Stimulated activated CD4-positive, alpha-beta T cell treated with anti-CD3 and anti-CD28 coated beads, Interleukin-4, amount 100 ng/mL, for 1 hour (primary cell): ENCODE measurements around the gene PPP1R3E.
"Not testable (repeated sequence)": the region's sequence is repeated elsewhere in the genome, so short reads cannot be mapped to it uniquely, and the experiment has no call there.

Source experiments
- DNase-seq: peaks from one replicate; pipeline ENCODE4 v3.0.0-alpha.2; 2020

Gene PPP1R3E

GRCh38 chr14:23297096-23297495 lies 5.6 kb downstream of the PPP1R3E start:
- no peak for DNase-seq

- no peak for DNase-seq
Observed at GRCh38 chr14:23296012-23296777, 6.5 kb downstream of the PPP1R3E start.

- peak; percentile 49 for DNase-seq
Observed at GRCh38 chr14:23294734-23295561, 7.7 kb downstream of the PPP1R3E start.

- DNase-seq, result no peak
Observed at GRCh38 chr14:23286902-23287479, 15.7 kb downstream of the PPP1R3E start.

GRCh38 chr14:23286020-23286901 lies 16.4 kb downstream of the PPP1R3E start, which contains the start of gene HOMEZ:
TSS of gene HOMEZ (minus strand) at chr14:23286132. CDS start at chr14:23285952, 180 bp downstream.
- peak; percentile 99 for DNase-seq

DNA sequence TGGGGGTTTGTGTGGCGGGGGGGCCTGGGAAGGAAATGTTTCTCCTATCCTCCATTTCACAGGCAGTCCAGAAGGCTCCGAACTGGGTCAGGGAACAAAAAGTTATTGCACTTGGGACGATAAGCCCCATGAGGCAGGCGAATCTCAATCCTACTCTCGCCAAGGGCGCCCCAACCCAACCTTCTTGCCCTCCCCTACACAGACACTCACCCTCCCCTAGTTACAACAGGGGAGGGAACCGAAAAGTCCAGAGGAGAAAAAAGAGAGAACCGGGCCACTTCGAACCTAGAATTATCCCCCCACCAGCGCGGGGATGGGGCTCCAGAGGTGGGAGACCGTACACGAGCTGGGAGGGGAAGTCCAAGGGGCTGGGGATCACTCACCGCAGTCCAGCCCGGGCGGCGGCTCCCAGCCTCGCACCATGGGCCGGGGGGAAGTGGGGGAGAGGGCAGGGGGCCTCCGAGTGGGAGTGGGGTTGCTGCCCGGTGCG lies 17.1 kb downstream of the PPP1R3E start:
- DNase-seq, result no peak

GRCh38 chr14:23284654-23285529 lies 17.8 kb downstream of the PPP1R3E start:
- no peak for DNase-seq

DNA sequence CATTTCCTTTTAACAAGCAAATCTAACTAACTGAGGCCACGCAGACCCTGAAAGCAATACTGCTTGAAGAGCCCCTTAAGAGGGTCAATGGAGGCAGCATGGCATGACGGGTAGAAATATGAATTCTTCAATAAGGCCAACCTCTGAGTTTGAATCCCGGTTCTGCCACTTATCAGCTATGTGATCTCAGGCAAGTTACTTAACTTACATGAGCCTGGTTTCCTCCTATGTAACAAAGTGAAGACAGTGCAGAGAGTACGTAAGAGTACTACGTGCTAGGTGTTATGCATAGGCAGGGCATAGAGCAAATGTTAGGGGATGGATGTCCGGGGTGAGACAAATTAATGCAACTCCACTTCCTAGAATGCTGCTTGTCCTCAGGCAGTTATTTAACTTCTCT lies 21.4 kb downstream of the PPP1R3E start:
- no peak for DNase-seq

- not testable (repeated sequence) for DNase-seq
Observed at GRCh38 chr14:23277928-23278327, 24.7 kb downstream of the PPP1R3E start.

GRCh38 chr14:23277189-23277588 lies 25.5 kb downstream of the PPP1R3E start:
- DNase-seq, result no peak

DNA sequence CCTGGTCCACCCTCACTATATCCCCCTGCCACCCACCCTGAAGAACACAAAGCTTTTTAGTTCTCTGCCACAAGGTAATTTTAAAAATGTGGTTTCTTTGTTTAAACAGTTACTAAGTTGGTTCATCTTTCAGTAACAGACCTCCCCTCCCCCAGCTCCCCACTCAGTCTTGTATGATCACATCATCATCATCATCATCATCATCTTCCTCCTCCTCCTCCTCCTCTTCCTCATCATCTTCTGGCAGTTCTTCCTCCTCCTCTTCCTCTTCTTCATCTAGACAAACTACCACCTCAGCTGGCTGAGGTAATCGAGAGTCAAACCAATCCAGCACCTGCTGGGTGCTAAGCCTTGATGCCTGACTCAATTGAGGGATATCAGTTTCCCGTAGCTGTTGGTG lies 27.2 kb downstream of the PPP1R3E start:
- DNase-seq, result no peak

- DNase-seq, result no peak
Observed at GRCh38 chr14:23269193-23269592, 33.5 kb downstream of the PPP1R3E start.

- not testable (repeated sequence) for DNase-seq
Observed at GRCh38 chr14:23260849-23261248, 41.8 kb downstream of the PPP1R3E start.

DNA sequence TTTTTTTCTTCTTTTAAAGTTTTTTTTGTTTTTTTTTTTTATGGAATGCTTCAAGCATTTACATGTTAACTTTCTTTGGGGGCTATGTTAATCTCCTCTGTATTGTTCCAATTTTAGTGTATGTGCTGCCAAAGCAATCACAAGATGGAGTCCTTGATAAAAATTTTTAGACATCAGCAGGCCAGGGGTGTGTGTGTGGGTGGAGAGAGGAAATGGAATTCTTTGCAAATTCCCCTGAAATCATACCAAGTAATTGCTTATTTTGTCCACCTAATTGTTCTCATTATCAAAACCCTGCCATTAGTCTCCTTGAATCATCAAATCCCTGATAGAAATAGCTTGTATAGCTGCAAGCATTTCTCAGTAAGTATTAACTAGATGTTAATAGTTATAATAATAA lies 43.2 kb downstream of the PPP1R3E start:
- no peak for DNase-seq

DNA sequence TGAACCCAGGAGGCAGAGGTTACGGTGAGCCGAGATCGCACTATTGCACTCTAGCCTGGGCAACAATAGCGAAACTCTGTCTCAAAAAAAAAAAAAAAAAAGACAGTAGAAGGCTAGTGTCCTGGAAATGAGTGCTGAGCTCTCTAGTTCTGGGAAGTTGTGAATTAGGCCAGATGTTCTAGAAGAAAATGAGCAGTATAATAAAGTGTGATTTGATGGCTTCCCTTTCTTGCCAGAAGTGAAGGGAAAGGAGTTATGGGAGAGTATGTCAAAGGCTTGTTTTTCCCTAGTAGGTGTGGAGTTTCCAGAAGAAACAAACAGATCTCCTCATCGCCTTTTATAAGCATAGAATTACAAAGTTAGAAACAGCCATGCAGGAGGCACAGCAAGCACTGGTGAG lies 44.4 kb downstream of the PPP1R3E start:
- no peak for DNase-seq

DNA sequence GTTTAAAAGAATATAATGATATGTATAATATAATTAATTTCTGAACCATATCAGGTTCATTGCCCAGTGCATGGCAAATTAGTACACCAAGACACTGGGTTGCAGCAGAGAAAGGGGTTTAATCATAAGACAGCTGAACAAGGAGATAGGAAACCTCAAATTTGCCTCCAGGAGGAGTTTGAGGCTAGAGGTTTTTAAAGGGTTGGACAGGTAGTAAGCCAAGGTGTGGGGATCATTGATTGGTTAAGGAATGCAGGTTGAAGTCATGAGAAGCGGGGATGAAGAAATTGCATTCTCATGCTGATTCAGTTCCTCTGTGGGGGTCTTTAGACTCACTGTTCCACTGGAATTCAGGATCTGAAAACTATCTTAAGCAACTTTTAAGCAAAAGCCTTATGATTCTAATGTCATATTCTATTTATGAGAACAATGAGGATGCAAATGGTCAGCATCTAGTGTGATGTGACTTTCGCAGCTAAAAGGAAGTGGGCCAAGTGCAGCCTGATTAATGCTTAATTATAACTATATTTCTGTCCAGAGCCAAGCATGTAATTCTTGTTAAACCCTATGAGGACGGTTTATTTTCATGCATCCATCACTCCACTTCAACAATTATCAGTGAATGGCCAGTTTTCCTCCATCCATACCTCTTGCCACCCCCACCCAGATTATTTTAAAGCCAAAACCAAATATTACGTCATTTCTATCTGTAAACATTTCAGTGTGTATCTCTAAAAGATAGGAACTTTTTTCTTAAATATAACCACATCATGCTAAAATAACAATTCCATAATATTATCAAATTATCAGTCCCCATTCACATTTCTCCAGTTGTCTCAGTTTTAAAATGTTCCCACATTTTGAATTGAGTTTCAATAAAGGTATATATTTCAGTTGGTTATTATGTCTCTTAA lies 50.0 kb downstream of the PPP1R3E start:
- DNase-seq, result no peak

- DNase-seq, result no peak
Observed at GRCh38 chr14:23252006-23252405, 50.7 kb downstream of the PPP1R3E start.

- DNase-seq, result no peak
Observed at GRCh38 chr14:23249824-23250223, 52.8 kb downstream of the PPP1R3E start.

- no peak for DNase-seq
Observed at GRCh38 chr14:23248601-23249000, 54.1 kb downstream of the PPP1R3E start.
